WTC11 (cell line): ENCODE results near the gene LIPN.

Source experiments
- GABPB1 ChIP-seq: sonication (generic); formaldehyde crosslinking; IDR thresholded peaks from 2 replicates; pipeline ENCODE4 v1.8.1; 2023; ENCODE audit warnings: mild to moderate bottlenecking, missing genetic modification reagents
- NR1H2 ChIP-seq: sonication (generic); formaldehyde crosslinking; IDR thresholded peaks from 2 replicates; pipeline ENCODE4 v1.9.0; 2021; ENCODE audit warnings: mild to moderate bottlenecking, moderate library complexity, missing genetic modification reagents
- NR2C2 ChIP-seq: sonication (generic); formaldehyde crosslinking; IDR thresholded peaks from 2 replicates; pipeline ENCODE4 v1.8.0; 2022; ENCODE audit warnings: mild to moderate bottlenecking, missing genetic modification reagents
- USF2 ChIP-seq: sonication (generic); formaldehyde crosslinking; IDR thresholded peaks from 2 replicates; pipeline ENCODE4 v1.8.1; 2023; ENCODE audit warnings: mild to moderate bottlenecking, missing genetic modification reagents, moderate library complexity
- ZBTB21 ChIP-seq: sonication (generic); formaldehyde crosslinking; IDR thresholded peaks from 2 replicates; pipeline ENCODE4 v1.8.1; 2023; ENCODE audit warnings: mild to moderate bottlenecking, missing genetic modification reagents, borderline replicate concordance
- ZNF512 ChIP-seq: sonication (generic); formaldehyde crosslinking; IDR thresholded peaks from 2 replicates; pipeline ENCODE4 v1.8.1; 2022; ENCODE audit warnings: missing genetic modification reagents, borderline replicate concordance
- TF ChIP-seq, protein P1 (sequence below): fragments of 200-600 bp; IDR thresholded peaks from 2 replicates; pipeline ENCODE4 v1.8.0; 2022; ENCODE audit warnings: antibody characterized with exemption

DNA sequence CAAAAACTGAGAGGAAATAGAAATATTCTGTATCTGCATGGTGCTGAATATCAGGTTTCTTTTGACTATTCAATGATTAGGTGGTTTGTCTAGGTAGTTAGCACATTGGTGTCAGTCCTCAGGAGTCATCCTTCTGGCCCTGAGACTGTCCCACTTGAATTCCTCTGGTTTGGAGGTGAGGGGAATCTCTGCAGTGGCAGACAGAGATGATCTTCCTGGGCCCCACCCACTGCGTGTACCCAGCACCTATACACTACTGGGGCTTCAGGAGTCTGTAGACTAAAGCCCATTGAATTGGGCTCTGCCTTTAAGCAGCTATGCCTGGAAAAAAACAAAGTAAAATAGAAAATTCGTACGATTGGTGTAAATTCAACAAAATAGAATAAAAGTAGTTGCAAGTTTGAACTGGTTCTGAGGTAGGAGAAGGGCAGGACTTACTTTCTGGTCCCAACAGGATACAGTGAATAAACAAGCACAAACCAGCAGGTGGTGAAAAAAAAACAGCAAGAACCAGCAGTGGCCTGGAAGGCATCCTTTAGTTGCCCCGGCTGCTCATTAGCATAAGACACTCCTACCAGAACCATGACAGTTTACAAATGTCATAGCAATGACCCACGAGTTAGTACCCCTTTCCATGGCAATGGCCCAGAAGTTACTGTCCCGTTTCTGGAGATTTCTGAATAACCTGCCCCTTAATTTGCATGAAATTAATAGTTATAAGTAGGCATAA, 44.4 kb downstream of the LIPN start:
- TF ChIP-seq, protein P1, sequence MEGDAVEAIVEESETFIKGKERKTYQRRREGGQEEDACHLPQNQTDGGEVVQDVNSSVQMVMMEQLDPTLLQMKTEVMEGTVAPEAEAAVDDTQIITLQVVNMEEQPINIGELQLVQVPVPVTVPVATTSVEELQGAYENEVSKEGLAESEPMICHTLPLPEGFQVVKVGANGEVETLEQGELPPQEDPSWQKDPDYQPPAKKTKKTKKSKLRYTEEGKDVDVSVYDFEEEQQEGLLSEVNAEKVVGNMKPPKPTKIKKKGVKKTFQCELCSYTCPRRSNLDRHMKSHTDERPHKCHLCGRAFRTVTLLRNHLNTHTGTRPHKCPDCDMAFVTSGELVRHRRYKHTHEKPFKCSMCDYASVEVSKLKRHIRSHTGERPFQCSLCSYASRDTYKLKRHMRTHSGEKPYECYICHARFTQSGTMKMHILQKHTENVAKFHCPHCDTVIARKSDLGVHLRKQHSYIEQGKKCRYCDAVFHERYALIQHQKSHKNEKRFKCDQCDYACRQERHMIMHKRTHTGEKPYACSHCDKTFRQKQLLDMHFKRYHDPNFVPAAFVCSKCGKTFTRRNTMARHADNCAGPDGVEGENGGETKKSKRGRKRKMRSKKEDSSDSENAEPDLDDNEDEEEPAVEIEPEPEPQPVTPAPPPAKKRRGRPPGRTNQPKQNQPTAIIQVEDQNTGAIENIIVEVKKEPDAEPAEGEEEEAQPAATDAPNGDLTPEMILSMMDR, result no peak
- TF ChIP-seq NR1H2 (CRISPR knock-in tag), result no peak
- no peak for TF ChIP-seq USF2 (CRISPR knock-in tag)
- TF ChIP-seq ZNF512 (CRISPR knock-in tag), result no peak
- no peak for TF ChIP-seq NR2C2 (CRISPR knock-in tag)
- TF ChIP-seq GABPB1 (CRISPR knock-in tag), result no peak
- no peak for TF ChIP-seq ZBTB21
